H9 (cell line): ENCODE data around the gene CEP128. TPM values are rescaled to one million over a fixed set of nuclear protein-coding genes. Genes with fewer than 3 reads are reported as not detected.

Experiments used
- DNase-seq: peaks from one replicate; pipeline ENCODE4 v3.0.0-alpha.2; 2017
- H2AFZ ChIP-seq: one replicate; pipeline ENCODE4 v1.6.1; 2013; ENCODE audit warnings: mild to moderate bottlenecking, low read length, control low read depth, moderate library complexity
- H2AK5ac ChIP-seq: 2 replicates; pipeline ENCODE4 v1.6.1; 2013; ENCODE audit warnings: low read length, control low read depth, mixed read lengths; ENCODE audit not compliant: insufficient read length
- H2BK120ac ChIP-seq: one replicate; pipeline ENCODE4 v1.6.1; 2013; ENCODE audit warnings: low read depth, mild to moderate bottlenecking, low read length, control low read depth, inconsistent platforms; ENCODE audit not compliant: poor library complexity, severe bottlenecking
- H2BK12ac ChIP-seq: 2 replicates; pipeline ENCODE4 v1.6.1; 2013; ENCODE audit warnings: low read length, control low read depth, mixed read lengths, low read depth; ENCODE audit not compliant: insufficient read length
- H2BK15ac ChIP-seq: 2 replicates; pipeline ENCODE4 v1.6.1; 2013; ENCODE audit warnings: low read depth, low read length, control low read depth
- H2BK20ac ChIP-seq: one replicate; pipeline ENCODE4 v1.6.1; 2013; ENCODE audit warnings: low read depth, mild to moderate bottlenecking, low read length, control low read depth, inconsistent platforms; ENCODE audit not compliant: poor library complexity, severe bottlenecking
- H2BK5ac ChIP-seq: 2 replicates; pipeline ENCODE4 v1.6.1; 2013; ENCODE audit warnings: low read length, control low read depth, mixed read lengths; ENCODE audit not compliant: insufficient read length
- H3K14ac ChIP-seq: 2 replicates; pipeline ENCODE4 v1.6.1; 2013; ENCODE audit warnings: low read length, control low read depth; ENCODE audit not compliant: insufficient read depth
- H3K18ac ChIP-seq: 2 replicates; pipeline ENCODE4 v1.6.1; 2013; ENCODE audit warnings: low read depth, mild to moderate bottlenecking, mixed read lengths, low read length, control low read depth; ENCODE audit not compliant: insufficient read length
- H3K23ac ChIP-seq: 2 replicates; pipeline ENCODE4 v1.6.1; 2013; ENCODE audit warnings: low read length, control low read depth, mixed read lengths, low read depth; ENCODE audit not compliant: insufficient read length
- H3K23me2 ChIP-seq: 2 replicates; pipeline ENCODE4 v1.6.1; 2013; ENCODE audit warnings: low read depth, mild to moderate bottlenecking, mixed read lengths, low read length, control low read depth; ENCODE audit not compliant: insufficient read length, poor library complexity, severe bottlenecking
- H3K27ac ChIP-seq: 2 replicates; pipeline ENCODE4 v1.5.1; 2013; ENCODE audit warnings: low read length, control low read depth, mixed read lengths, low read depth; ENCODE audit not compliant: insufficient read length
- H3K27me3 ChIP-seq: 2 replicates; pipeline ENCODE4 v1.6.1; 2013; ENCODE audit warnings: low read length, control low read depth, inconsistent platforms; ENCODE audit not compliant: insufficient read depth
- H3K4ac ChIP-seq: 2 replicates; pipeline ENCODE4 v1.6.1; 2013; ENCODE audit warnings: low read depth, mild to moderate bottlenecking, control low read depth, inconsistent platforms, low read length, moderate library complexity
- H3K4me1 ChIP-seq: 2 replicates; pipeline ENCODE4 v1.6.1; 2013; ENCODE audit warnings: low read length, control low read depth, inconsistent platforms; ENCODE audit not compliant: insufficient read depth
- H3K4me2 ChIP-seq: 2 replicates; pipeline ENCODE4 v1.6.1; 2013; ENCODE audit warnings: low read length, control low read depth, mixed read lengths; ENCODE audit not compliant: insufficient read length, insufficient read depth
- H3K56ac ChIP-seq: 2 replicates; pipeline ENCODE4 v1.6.1; 2013; ENCODE audit warnings: low read depth, mild to moderate bottlenecking, mixed read lengths, low read length, control low read depth; ENCODE audit not compliant: insufficient read length
- H3K79me1 ChIP-seq: 2 replicates; pipeline ENCODE4 v1.6.1; 2013; ENCODE audit warnings: low read depth, mild to moderate bottlenecking, moderate library complexity, low read length, control low read depth, inconsistent platforms; ENCODE audit not compliant: insufficient read depth, poor library complexity, severe bottlenecking
- H3K79me2 ChIP-seq: 2 replicates; pipeline ENCODE4 v1.6.1; 2013; ENCODE audit warnings: low read length, control low read depth, inconsistent platforms; ENCODE audit not compliant: insufficient read depth
- H3K9ac ChIP-seq: 2 replicates; pipeline ENCODE4 v1.6.1; 2013; ENCODE audit warnings: low read length, control low read depth, mixed read lengths; ENCODE audit not compliant: insufficient read length; ENCODE audit errors: extremely low read depth
- H3K9me3 ChIP-seq: one replicate; pipeline ENCODE4 v1.6.1; 2013; ENCODE audit warnings: low read depth, low read length, inconsistent platforms; ENCODE audit not compliant: control insufficient read depth
- H3T11ph ChIP-seq: one replicate; pipeline ENCODE4 v1.6.1; 2013; ENCODE audit warnings: mild to moderate bottlenecking, low read length, control low read depth, inconsistent platforms
- H4K20me1 ChIP-seq: one replicate; pipeline ENCODE4 v1.6.1; 2013; ENCODE audit not compliant: control insufficient read depth, insufficient read length, insufficient read depth
- H4K5ac ChIP-seq: 2 replicates; pipeline ENCODE4 v1.6.1; 2013; ENCODE audit warnings: low read depth, mild to moderate bottlenecking, mixed read lengths, low read length, control low read depth; ENCODE audit not compliant: insufficient read length
- H4K8ac ChIP-seq: replicated peaks from 2 replicates; pipeline ENCODE4 v1.6.1; 2013; ENCODE audit warnings: low read length, control low read depth, mixed read lengths, low read depth; ENCODE audit not compliant: insufficient read length
- H4K91ac ChIP-seq: 2 replicates; pipeline ENCODE4 v1.6.1; 2013; ENCODE audit warnings: low read depth, mild to moderate bottlenecking, moderate library complexity, mixed read lengths, low read length, control low read depth; ENCODE audit not compliant: insufficient read length
- H3K27ac Mint-ChIP-seq, 3 experiments: 2 replicates in 2 of 3; 3 replicates in 1 of 3; pipeline ENCODE4 v1.8.0; 2020 to 2021; ENCODE audit warnings: mixed read lengths in 3 of 3, mild to moderate bottlenecking in 1 of 3, moderate library complexity in 1 of 3
- H3K27me3 Mint-ChIP-seq: 2 replicates; pipeline ENCODE4 v1.8.0; 2021; ENCODE audit warnings: low read depth, mild to moderate bottlenecking, moderate library complexity, mixed read lengths
- H3K36me3 Mint-ChIP-seq, 3 experiments: 2 replicates in 2 of 3; 3 replicates in 1 of 3; pipeline ENCODE4 v1.8.0; 2020 to 2021; ENCODE audit warnings: low read depth in 3 of 3, mixed read lengths in 3 of 3; ENCODE audit not compliant: insufficient read depth in 1 of 3
- H3K4me1 Mint-ChIP-seq, 2 experiments: 2 replicates each; pipeline ENCODE4 v1.8.0; 2020; ENCODE audit warnings: mixed read lengths in 2 of 2
- H3K4me3 Mint-ChIP-seq, 2 experiments: 2 replicates in 1 of 2; 3 replicates in 1 of 2; pipeline ENCODE4 v1.8.0; 2020 to 2021; ENCODE audit warnings: mild to moderate bottlenecking in 2 of 2, mixed read lengths in 2 of 2, moderate library complexity in 1 of 2
- H3K9me3 Mint-ChIP-seq, 2 experiments: 2 replicates in 1 of 2; 3 replicates in 1 of 2; pipeline ENCODE4 v1.8.0; 2020; ENCODE audit warnings: mild to moderate bottlenecking in 2 of 2, mixed read lengths in 2 of 2, moderate library complexity in 1 of 2
- WGBS: extraction: QIAGEN DNeasy Blood & Tissue Kit; methylation state at CpG from one replicate; pipeline ENCODE4 v1.1.7; 2013; ENCODE audit warnings: missing lambda C conversion rate, low lambda C conversion rate, mixed read lengths; ENCODE audit not compliant: insufficient read length; ENCODE audit errors: extremely low coverage; 5-methylcytosine and 5-hydroxymethylcytosine counted together
- total RNA-seq: library from RNA; stranded (reverse); gene quantifications from 2 replicates; pipeline ENCODE4 v1.2.1, GENCODE V29; 2021
- TF ChIP-seq, protein P1 (sequence below): fragments of 200-600 bp; sonication (generic); conservative IDR thresholded peaks from 3 replicates; pipeline ENCODE4 v1.8.0; 2021; ENCODE audit warnings: antibody characterized with exemption, mild to moderate bottlenecking

CEP128 gene
- total RNA-seq, 1 experiment from 2014 or later: 16.3 TPM

DNA sequence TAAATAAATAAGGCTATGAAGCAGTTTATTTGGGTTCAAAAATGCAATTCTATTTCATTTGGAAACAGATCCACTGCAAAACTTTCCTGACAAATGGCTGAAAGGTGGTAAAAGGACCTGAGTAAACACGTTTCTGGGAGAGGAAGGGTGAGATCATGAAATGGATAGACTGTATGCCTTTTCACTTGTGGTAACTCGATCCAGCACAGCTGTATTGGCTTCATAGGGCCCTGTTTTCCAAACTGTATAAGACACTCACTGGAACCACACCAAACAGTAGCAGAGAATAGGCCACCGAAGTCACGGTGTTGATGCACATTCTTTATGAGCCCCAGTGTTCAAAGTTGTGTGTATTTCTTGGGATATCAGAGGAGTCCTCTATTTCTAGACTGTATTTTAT is 405.1 kb downstream of the CEP128 start:
- Histone ChIP-seq H4K5ac (no peak overlapping the region), H3K27me3 (no peaks in the 10 kb centered on the region), H3K23ac (no peak overlapping the region), H3K4me1 (no peaks in the 10 kb centered on the region), H3K56ac (no peak overlapping the region), H3K4ac (no peak overlapping the region), H2BK12ac (no peak overlapping the region), H3K14ac (no peak overlapping the region), H2BK20ac (no peak overlapping the region), H2BK5ac (no peak overlapping the region), H3K27ac (no peak overlapping the region), H3K9me3 (no peaks in the 10 kb centered on the region), H3K79me1 (no peaks in the 10 kb centered on the region), H3T11ph (no peak overlapping the region), H2BK15ac (no peak overlapping the region), H3K18ac (no peak overlapping the region), H2BK120ac (no peak overlapping the region), H2AFZ (no peak overlapping the region), H3K23me2 (no peaks in the 10 kb centered on the region), H3K79me2 (no peaks in the 10 kb centered on the region), H4K8ac (no peak overlapping the region), H2AK5ac (no peak overlapping the region), H4K20me1 (no peaks in the 10 kb centered on the region), H3K4me2 (no peak overlapping the region), H3K9ac (no peak overlapping the region), H4K91ac (no peak overlapping the region)
- Mint-ChIP-seq H3K36me3 (peaks cover 0 to 10% (median 0%) of the 10 kb centered on the region in 3 experiments; a peak in 2 of 7 replicates), H3K4me3 (no peak overlapping the region), H3K27ac (no peak overlapping the region), H3K27me3 (no peaks in the 10 kb centered on the region), H3K9me3 (peaks cover 10 to 11% of the 10 kb centered on the region in 2 experiments; a peak in 4 of 5 replicates), H3K4me1 (no peaks in the 10 kb centered on the region)
- no peak for DNase-seq
- TF ChIP-seq, protein P1, sequence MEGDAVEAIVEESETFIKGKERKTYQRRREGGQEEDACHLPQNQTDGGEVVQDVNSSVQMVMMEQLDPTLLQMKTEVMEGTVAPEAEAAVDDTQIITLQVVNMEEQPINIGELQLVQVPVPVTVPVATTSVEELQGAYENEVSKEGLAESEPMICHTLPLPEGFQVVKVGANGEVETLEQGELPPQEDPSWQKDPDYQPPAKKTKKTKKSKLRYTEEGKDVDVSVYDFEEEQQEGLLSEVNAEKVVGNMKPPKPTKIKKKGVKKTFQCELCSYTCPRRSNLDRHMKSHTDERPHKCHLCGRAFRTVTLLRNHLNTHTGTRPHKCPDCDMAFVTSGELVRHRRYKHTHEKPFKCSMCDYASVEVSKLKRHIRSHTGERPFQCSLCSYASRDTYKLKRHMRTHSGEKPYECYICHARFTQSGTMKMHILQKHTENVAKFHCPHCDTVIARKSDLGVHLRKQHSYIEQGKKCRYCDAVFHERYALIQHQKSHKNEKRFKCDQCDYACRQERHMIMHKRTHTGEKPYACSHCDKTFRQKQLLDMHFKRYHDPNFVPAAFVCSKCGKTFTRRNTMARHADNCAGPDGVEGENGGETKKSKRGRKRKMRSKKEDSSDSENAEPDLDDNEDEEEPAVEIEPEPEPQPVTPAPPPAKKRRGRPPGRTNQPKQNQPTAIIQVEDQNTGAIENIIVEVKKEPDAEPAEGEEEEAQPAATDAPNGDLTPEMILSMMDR: no peak
- WGBS: no CpG with 5 or more reads among the region's 4 CpGs
